Limb (tissue), 2 donors: Measurements from ENCODE around the gene ME1.
"Not testable (repeated sequence)": the region's sequence is repeated elsewhere in the genome, so short reads cannot be mapped to it uniquely, and the experiment has no call there.

Experiments
- DNase-seq, 2 donors: peaks; one replicate each; pipeline ENCODE4 v3.0.0-alpha.2; 2016; ENCODE audit errors: extremely low spot score in 2 of 2

ME1 gene

DNA sequence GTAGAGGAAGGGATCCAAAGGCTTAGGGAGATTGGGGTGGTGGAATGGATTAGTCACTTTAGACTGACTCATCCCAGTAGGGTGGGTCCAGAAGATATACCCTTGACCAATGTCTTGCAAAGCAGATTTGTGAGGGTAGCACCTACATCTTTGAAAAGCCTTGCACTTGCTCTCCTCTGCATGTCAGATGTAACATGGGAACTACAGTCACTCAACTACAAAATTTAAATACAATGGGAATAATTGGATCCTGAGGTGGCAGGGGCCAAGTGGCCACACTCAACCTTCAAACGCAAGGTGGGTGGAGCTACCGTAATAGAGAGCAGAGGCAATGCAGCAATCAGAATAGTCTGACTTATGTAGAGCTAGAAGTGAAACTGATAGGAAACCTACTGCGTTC is 71.2 kb downstream of the ME1 start:
- DNase-seq: no peak

DNA sequence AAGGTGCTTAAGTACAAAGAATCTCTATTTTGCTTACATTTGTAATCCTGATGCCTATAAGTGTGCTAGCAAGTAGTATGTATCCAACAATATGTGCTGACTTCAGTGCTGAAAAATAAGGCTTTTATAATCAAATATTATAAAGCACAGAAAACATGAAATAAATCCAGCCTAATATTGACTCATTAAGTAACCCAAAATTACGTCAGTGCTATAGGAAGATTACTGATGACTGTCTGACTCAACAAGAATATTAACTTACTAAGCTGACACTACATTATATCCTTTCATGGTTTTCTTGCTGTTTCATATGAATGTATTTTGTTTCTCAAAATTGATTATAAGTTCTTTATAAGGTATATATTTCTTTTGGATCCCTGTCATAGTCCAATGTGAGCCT is 76.1 kb downstream of the ME1 start:
- DNase-seq: no peak

DNA sequence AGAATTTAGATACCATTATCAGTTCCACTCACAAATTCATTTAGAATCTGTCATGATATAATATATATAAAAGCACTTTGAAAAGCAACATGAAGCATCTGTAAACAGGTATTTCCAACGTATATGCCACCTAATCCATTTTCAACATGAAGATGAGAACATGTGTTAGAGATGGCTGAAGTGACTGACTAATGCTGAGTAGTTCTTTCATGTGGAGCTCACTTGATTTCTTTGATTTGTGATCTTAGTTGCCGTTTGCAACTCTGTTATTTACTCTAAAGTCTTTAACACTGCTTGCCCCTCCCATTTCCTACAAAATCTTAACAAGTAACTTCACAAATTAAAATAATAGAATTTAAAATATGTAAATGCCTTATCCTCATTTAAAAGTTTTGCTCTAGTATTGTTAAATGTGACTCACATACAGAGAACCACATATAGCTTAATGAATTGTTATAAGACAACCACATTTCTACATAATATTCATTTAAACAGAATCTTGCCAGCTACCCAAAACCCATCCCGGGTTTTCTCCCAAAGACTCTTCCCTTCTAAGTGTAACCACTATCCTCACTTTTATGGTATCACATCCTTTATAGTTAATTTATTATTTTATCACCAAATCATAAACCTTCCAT is 78.3 kb downstream of the ME1 start:
- DNase-seq: no peak

DNA sequence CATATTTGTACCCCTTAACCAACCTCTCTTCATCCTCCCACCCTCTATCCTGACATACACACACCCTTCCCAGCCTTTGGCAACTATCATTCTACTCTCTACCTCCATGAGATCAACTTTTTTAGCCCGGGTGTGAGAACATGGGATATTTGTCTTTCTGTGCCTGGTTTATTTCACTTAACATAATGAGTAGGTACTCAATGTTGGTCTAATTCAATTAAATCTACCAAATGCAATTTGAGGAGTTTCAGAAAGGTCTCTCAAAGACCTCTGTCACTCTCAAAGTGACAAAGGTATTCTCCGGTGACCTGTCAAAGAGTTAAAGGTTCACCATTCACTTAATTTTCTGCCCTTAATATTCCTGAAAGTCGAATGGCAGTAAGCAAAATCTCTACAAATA is 87.7 kb downstream of the ME1 start:
- DNase-seq: no peak

DNA sequence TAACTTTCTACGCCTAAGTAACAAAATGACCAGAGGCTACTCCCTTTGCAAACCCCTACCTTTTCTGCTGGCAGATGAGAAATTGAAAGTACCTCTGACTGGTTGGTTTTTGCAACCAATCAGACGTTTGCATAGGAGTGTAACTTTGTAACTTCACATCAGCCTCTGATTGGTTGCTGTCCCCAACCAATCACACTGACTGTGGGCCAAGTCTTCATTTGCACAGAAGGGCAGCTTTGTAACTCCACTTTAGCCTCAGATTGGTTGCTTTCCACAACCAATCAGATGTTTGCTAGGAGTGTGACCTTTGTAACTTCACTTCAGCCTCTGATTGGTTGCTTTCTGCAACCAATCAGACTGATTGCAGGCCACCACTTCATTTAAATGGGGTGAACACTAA is 89.1 kb downstream of the ME1 start:
- DNase-seq: no peak

DNA sequence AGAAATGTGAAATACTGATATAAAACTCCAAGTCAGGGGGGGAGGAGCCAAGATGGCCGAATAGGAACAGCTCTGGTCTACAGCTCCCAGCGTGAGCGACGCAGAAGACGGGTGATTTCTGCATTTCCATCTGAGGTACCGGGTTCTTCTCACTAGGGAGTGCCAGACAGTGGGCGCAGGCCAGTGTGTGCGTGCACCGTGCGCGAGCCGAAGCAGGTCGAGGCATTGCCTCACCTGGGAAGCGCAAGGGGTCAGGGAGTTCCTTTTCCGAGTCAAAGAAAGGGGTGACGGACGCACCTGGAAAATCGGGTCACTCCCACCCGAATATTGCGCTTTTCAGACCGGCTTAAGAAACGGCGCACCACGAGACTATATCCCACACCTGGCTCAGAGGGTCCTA is 96.9 kb downstream of the ME1 start:
- not testable (repeated sequence) for DNase-seq

DNA sequence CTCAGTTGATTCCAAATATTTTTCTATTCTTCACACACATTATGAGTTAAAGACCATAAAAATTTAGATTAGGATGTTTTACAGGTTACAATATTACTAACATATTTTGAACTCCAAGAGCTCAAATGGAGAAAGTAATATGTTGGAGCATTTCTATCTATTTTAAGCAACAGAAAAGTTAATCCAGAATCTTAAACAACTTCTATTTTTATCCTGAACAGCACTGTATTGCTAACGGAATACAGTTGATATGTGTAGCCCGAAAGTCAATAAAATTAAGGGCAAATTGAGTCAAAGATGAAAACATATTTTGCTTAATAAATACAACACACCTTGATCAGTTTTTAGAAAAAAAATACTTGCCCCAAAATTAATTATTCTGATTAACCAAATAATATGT is 97.4 kb downstream of the ME1 start:
- no peak for DNase-seq

DNA sequence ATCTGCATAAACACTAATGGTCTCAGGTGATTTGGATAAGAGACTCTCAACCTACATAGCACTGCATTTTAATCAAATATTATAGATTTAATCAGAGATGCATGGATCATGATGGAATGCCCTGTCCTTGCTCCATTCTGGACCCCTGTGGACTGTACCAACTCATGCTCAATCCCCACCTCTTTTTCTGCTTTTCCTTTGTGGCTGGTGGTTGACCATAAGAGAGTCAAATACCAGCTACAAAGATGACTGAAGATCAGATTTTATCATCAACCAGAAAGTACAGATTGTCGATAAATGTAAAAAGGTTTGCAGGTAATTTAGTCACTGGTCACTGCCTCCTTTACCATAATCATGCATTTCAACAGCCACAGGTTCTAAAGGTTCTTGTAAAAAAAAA is 116.2 kb downstream of the ME1 start:
- no peak for DNase-seq

DNA sequence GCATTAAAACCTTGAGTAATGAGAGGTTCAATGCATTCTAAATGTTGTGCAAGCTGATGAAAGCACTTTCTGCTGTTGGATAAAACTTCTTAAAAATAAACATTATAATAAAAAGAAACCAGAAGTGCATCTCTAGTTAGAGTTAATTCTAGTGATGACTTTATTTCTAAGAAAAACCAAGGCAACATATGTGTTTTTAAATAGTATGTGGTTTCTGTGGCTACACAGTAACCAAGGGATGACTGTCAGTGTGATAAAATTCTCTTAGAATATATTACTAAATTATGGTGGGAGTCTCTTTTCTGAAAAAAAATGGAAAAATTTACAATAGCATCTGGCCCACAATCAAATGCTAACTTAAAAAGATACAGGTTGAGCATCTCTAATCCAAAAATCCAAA is 117.0 kb downstream of the ME1 start:
- DNase-seq: no peak

DNA sequence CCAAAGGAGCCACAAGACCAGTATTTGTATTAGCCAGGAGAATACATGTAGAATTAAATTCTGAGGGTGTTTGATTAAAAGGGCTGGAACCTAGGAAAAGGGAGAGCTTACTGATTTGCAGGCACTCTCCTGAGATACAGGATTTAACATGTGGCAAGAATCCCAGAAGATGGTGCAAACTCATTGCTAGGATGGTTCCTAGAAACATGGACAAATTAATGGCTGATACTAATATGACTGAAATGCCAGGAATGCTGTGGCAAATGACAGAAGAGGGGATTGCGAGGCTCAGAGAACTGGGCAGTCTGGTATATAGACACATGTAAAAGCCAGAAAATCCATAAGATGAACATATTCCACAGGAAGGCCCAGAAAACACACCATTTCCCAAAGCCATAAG is 119.6 kb downstream of the ME1 start:
- no peak for DNase-seq

DNA sequence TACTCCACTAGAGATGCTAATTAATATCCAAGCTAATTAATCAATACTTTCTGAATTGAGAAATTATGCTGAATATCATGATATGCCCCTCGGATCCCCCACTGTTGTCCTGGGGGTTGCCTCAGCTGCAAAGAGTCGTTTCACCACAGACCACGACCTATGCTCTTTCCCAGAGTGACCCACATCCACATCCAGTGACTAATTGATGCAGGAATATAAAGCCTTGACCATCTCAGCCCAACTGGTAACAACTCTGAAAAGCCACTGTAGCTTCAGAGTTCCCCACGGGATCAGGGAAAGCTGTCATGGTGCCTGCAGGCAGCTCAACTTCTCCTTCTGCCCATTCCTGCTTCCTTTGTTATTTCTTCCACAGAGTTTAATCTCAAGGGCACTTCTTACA is 120.8 kb downstream of the ME1 start:
- no peak for DNase-seq

DNA sequence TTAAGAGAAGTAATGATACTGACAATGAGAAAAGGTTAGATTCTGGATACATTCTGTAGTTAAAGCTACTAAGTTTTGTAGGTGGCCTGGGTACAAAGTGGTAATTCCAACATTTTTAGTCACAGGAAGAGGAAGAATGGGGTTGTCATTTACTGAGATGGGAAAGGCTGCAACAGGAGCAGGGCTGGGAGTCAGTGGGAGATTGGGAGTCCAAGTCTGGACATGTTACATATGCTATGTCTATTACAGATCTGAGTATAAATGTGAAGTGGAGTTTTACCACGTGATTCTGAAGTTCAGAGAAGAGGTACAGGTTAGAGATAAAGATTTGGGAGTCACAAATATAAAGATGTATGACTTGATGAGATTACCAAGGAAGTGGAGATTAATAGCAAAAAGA is 121.5 kb downstream of the ME1 start:
- DNase-seq: no peak

DNA sequence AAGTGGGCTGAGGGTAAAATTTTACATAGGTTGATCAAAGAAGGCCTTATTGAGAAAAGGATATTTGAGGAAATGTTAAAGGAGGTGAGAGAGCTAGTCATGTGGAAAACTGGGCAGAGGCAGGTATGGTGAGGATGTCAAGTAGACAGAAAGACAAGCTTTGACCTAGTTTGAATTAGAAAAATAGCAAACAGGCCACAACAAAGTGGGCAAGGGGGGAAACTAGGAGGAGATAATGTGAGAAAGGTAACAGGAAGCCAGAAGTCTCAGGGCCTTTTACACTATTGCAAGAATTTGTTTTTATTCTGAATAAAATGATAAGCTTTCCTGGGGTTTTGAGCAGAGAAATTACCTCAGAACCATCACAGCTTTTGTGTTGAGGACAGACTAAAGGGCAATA is 122.0 kb downstream of the ME1 start:
- no peak for DNase-seq

DNA sequence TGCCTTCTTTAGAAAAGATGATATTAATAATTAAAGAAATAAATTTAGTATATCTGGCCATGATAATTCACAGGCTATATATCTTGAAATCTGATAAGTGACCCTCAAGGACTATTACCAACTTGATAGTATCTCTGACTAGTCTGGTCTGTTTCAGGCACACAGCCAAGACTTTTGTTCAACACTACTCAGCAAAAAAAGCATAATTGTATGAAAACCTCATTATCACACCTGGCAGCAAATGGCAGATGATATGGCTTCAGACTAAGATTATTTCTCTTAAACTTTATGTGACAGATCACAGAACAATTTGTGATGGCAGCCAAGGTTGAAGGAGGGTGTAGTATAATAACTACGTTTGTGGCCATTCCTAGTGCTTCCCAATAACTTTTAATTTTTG is 123.0 kb downstream of the ME1 start:
- DNase-seq: no peak

DNA sequence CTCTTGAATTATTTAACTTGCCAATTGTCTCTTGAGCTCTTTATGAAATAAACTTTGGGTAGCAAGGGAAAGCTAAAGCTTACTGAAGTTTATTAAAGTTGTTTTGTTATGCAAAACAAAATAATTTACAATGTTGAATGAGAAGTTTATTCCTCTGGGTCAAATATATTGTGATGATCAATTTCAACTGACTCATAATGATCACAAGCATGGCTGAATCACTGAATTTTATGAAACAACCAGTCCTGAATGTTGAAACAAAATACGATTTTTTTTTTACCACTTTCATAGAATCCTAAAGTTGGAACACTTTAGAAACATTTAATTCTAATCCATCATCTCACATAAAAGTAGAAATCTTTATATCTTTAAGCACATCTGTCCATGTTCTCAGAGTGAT is 127.4 kb downstream of the ME1 start:
- DNase-seq: no peak

DNA sequence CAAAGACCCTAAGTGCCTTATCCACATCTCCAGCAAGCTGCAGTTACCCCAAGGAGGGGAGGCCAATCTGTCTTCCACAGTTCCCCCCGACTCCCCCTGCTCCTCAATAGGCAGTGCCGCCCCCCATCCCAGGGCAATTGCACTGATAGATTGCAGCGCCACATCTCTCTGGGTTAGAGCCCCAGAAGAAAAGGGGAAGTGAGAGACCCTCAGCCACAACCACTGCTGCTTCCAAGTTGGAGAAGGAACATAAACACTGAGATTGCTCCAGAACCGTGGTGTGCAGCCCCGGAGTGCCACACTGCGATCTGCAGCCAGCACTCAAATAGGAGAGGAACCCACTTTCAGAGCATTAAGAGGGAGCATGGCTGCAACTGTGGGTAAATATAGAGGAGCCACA is 136.2 kb downstream of the ME1 start:
- DNase-seq: no peak

DNA sequence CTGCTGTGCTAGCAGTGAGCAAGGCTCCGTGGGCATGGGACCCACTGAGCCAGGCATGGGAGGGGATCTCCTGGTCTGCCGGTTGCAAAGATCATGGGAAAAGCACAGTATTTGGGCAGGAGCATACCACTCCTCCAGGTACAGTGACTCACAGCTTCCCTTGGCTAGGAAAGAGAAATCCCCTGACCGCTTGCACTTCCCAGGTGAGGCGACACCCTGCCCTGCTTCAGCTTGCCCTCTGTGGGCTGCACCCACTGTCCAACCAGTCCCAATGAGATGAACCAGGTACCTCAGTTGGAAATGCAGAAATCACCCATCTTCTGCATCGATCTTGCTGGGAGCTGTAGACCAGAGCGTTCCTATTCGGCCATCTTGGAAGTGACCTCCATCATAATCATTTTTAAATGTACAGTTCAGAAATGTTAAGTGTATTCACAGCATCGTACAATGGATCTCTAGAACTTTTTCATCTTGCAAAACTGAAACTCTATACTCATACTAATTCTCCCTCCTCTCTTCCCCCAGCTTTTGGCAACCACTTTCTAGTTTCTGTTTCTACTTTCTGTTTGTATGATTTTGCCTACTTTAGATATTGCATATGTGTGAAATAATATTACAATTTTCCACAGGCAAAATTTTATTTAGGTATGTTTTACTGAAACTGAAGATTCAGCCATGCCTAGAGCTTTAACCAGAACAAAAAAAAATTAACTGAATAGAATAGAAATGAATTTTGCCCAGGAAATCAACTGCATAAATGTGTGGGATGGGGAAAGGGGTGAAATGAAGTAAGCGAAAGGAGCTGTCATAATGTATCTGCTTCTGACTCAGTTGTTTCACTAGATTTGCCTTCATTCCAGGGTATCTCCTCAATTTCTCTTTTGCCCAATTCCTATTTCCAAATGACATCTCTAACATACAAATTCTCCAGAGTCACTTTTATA is 137.7 kb downstream of the ME1 start:
- DNase-seq: no peak

DNA sequence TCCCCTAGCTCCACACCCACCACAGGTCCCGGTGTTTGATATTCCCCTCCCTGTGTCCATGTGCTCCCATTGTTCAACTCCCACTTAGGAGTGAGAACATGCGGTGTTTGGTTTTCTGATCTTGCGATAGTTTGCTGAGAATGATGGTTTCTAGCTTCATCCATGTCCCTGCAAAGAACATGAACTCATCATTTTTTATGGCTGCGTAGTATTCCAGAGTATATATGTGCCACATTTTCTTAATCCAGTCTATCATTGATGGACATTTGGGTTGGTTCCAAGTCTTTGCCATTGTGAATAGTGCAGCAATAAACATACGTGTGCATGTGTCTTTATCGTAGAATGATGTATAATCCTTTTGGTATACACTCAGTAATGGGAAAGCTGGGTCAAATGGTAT is 143.6 kb downstream of the ME1 start:
- DNase-seq: not testable (repeated sequence)

DNA sequence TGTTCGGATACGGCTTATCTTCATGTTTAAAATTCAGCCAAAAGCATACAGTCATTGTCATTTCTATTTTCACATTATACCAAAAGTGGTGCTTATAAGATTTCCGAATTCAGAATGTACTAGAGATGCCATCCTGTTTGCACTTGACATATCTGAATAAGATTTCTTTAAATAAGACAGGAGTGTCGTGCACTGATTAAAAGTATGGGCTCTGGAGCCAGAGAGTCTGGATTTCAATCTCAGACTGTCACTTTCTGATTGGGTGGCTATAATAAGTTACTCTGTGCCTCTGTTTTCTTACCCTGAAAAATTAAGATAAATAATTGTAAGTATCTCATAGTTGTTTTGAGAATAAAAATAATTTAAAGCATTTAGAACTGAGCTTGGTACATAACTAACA is 144.9 kb downstream of the ME1 start:
- DNase-seq: no peak

DNA sequence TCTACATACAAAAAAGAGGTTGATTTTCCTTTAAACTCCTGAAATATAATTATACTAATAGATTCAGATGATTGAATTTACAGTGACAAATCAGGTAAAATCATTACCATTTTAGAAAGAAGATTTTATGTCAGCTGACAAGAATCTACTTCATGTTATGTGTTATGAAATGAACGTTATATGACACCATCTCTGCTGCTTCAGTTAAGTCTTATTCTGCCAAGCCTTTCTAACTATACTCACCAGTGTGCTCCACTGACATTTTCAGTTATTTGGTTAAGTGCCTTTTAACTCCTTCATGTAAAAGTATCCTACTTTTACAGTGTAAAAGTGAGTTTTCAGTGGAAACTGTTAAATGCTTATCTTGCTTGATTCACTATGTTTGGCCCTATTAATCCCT is 157.3 kb downstream of the ME1 start:
- peak in 1 of 2 donors; percentile 46 for DNase-seq

DNA sequence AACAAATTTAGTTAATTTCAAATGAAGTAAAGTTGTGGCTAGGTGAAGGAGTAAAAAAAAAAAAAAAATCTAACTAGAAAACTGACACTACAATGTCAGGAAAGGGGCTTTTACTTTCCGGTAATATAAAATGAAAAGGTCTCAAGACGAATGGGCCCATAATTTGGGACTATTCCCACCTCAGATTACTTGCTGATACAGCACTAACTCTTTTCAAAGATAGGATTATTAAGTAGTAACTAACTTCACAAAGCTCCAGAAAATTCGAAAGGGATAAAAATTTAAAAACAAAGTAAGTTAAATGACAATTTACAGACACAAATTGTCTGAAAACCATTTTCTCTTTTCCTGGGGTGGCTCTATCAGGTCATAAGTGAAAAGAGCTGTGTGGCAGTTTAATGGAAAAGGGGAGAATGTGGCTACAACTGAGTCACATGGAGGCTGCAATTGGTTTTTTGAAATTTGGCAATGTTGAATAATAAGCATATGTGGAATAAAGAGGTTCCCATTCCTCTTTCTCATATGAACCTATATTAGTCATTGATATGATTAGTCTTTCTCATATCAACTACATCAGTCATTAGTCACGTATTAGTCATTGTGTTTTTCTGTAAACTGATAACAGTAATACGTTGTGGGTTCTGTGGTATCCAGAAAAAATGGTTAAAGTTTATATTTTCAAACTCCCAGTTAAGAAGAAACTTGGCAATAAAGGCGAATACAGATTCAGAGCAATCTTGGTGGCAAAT is 159.7 kb downstream of the ME1 start:
- DNase-seq: no peak

DNA sequence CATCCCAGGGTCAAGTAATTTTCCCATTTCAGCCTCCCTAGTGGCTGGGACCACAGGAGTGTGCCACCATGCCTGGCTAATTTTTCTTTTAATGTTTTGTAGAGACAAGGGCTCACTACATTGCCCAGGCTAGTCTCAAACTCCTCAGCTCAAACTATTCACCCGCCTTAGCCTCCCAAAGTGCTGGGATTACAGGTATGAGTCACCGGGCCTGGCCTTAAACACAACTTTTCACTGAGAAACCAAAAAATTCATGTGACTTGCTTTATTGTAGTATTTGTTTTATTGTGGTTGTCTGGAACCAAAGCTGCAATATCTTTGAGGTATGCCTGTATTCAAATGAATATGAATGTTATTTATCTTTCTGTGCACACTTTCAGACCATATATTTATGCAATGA is 165.5 kb downstream of the ME1 start:
- no peak for DNase-seq
